SU-DHL-6 (cell line): ENCODE measurements around the gene NR1H2.

ENCODE experiments used
- H2AFZ ChIP-seq: fragments of 200-600 bp; sonication (generic); 2 replicates; pipeline ENCODE4 v1.6.1; 2014; ENCODE audit warnings: low read depth, mild to moderate bottlenecking, moderate library complexity, mixed read lengths, antibody characterized with exemption, low read length; ENCODE audit not compliant: severe bottlenecking
- H3F3A ChIP-seq: fragments of 200-600 bp; shearing (Covaris generic); 2 replicates; pipeline ENCODE4 v1.6.0; 2016; ENCODE audit warnings: antibody characterized with exemption, mild to moderate bottlenecking; ENCODE audit not compliant: insufficient read depth
- H3K27ac ChIP-seq: fragments of 200-600 bp; sonication (generic); 2 replicates; pipeline ENCODE4 v1.5.1; 2016; ENCODE audit warnings: low read depth, mild to moderate bottlenecking, low read length, moderate library complexity, mixed read lengths
- H3K27me3 ChIP-seq: fragments of 200-600 bp; sonication (generic), shearing (Covaris generic); 2 replicates; pipeline ENCODE4 v1.6.0; 2014; ENCODE audit warnings: mild to moderate bottlenecking, low read length
- H3K36me3 ChIP-seq: fragments of 200-600 bp; sonication (generic); 2 replicates; pipeline ENCODE4 v1.6.1; 2014; ENCODE audit warnings: mild to moderate bottlenecking, low read length, mixed read lengths
- H3K4me2 ChIP-seq: fragments of 300-600, 200-600 bp; shearing (Covaris generic), sonication (generic); 2 replicates; pipeline ENCODE4 v1.6.0; 2014; ENCODE audit warnings: low read length, low read depth, mild to moderate bottlenecking; ENCODE audit not compliant: poor library complexity, severe bottlenecking
- H3K4me3 ChIP-seq: fragments of 200-600 bp; sonication (generic); 2 replicates; pipeline ENCODE4 v1.5.1; 2014; ENCODE audit warnings: antibody characterized with exemption, low read length, mild to moderate bottlenecking, mixed read lengths; ENCODE audit not compliant: insufficient read depth, poor library complexity, severe bottlenecking
- H3K79me2 ChIP-seq: fragments of 200-600 bp; sonication (generic); 2 replicates; pipeline ENCODE4 v1.6.1; 2014; ENCODE audit warnings: mild to moderate bottlenecking, low read length, moderate library complexity; ENCODE audit not compliant: insufficient read depth
- H3K9ac ChIP-seq: fragments of 200-600 bp; sonication (generic); 2 replicates; pipeline ENCODE4 v1.7.0; 2014; ENCODE audit warnings: mild to moderate bottlenecking, low read length
- H3K9me2 ChIP-seq: fragments of 200-600 bp; sonication (generic); replicated peaks from 2 replicates; pipeline ENCODE4 v1.6.1; 2014; ENCODE audit warnings: low read length; ENCODE audit not compliant: insufficient read depth
- H3K9me3 ChIP-seq: fragments of 200-600 bp; sonication (generic); 2 replicates; pipeline ENCODE4 v1.6.1; 2014; ENCODE audit warnings: low read length, mixed read lengths; ENCODE audit not compliant: insufficient read depth
- H4K20me1 ChIP-seq: fragments of 200-600 bp; sonication (generic); 2 replicates; pipeline ENCODE4 v1.6.1; 2014; ENCODE audit warnings: low read depth, mild to moderate bottlenecking, antibody characterized with exemption, low read length, moderate library complexity, mixed read lengths
- EZH2phosphoT487 ChIP-seq: fragments of 200-600 bp; sonication (generic), shearing (Covaris generic); conservative IDR thresholded peaks from 2 replicates; pipeline ENCODE4 v1.6.1; 2018; ENCODE audit warnings: mild to moderate bottlenecking, antibody characterized with exemption, low read length, moderate library complexity, mixed read lengths
- TF ChIP-seq, protein P1 (sequence below): fragments of 200-600 bp; sonication (generic); IDR thresholded peaks from one replicate; pipeline ENCODE4 v1.5.1; 2017; ENCODE audit warnings: antibody characterized with exemption, mild to moderate bottlenecking, low read length, moderate library complexity; ENCODE audit not compliant: insufficient read depth, poor library complexity, severe bottlenecking

The NR1H2 gene

GRCh38 chr19:50378169-50378862 is 2.1 kb downstream of the NR1H2 start:
- Histone ChIP-seq H3F3A (peaks cover 19% of the 10 kb centered on the region), H3K36me3 (no peaks in the 10 kb centered on the region), H4K20me1 (no peaks in the 10 kb centered on the region), H3K27me3 (no peaks in the 10 kb centered on the region), H3K9me3 (no peaks in the 10 kb centered on the region), H3K27ac (no peak overlapping the region), H3K9ac (no peak overlapping the region), H3K9me2 (no peaks in the 10 kb centered on the region), H3K4me2 (no peak overlapping the region), H3K79me2 (no peaks in the 10 kb centered on the region), H2AFZ (no peak overlapping the region), H3K4me3 (no peak overlapping the region)
- no peak for TF ChIP-seq EZH2phosphoT487
- TF ChIP-seq, protein P1, sequence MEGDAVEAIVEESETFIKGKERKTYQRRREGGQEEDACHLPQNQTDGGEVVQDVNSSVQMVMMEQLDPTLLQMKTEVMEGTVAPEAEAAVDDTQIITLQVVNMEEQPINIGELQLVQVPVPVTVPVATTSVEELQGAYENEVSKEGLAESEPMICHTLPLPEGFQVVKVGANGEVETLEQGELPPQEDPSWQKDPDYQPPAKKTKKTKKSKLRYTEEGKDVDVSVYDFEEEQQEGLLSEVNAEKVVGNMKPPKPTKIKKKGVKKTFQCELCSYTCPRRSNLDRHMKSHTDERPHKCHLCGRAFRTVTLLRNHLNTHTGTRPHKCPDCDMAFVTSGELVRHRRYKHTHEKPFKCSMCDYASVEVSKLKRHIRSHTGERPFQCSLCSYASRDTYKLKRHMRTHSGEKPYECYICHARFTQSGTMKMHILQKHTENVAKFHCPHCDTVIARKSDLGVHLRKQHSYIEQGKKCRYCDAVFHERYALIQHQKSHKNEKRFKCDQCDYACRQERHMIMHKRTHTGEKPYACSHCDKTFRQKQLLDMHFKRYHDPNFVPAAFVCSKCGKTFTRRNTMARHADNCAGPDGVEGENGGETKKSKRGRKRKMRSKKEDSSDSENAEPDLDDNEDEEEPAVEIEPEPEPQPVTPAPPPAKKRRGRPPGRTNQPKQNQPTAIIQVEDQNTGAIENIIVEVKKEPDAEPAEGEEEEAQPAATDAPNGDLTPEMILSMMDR, result no peak

GRCh38 chr19:50378863-50379236 is 2.6 kb downstream of the NR1H2 start:
- Histone ChIP-seq H3K79me2 (no peaks in the 10 kb centered on the region), H3F3A (peaks cover 22% of the 10 kb centered on the region), H3K4me3 (no peak overlapping the region), H3K9ac (no peak overlapping the region), H3K9me2 (no peaks in the 10 kb centered on the region), H3K36me3 (no peaks in the 10 kb centered on the region), H3K27me3 (no peaks in the 10 kb centered on the region), H3K9me3 (no peaks in the 10 kb centered on the region), H3K27ac (no peak overlapping the region), H3K4me2 (no peak overlapping the region), H2AFZ (no peak overlapping the region), H4K20me1 (no peaks in the 10 kb centered on the region)
- TF ChIP-seq, protein P1, result no peak
- no peak for TF ChIP-seq EZH2phosphoT487

DNA sequence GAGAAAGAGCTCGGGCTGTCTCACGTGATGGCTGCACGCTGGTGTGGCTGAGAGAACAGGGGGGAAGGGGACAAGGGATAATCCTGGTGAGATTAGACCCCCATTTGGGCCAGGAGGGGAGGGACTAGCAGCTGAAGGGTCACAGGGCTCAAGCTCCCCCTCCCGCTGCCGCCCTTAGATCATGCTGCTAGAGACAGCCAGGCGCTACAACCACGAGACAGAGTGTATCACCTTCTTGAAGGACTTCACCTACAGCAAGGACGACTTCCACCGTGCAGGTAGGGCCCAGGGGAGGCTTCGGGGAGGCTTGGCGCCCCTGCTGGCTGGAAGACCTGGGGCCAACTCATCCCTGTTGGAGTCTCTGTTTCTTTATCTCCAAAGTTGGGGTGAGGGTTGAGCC is 3.3 kb downstream of the NR1H2 start:
- no peaks in the 10 kb centered on the region for H3K9me3 ChIP-seq
- no peak overlapping the region for H3K9ac ChIP-seq
- H3K4me2 ChIP-seq, result no peak overlapping the region
- H3K79me2 ChIP-seq, result peaks cover 2% of the 10 kb centered on the region
- TF ChIP-seq, protein P1, result no peak
- TF ChIP-seq EZH2phosphoT487, result no peak
- H3F3A ChIP-seq, result peaks cover 21% of the 10 kb centered on the region
- H3K9me2 ChIP-seq, result no peaks in the 10 kb centered on the region
- H3K27ac ChIP-seq, result no peak overlapping the region
- no peak overlapping the region for H2AFZ ChIP-seq
- H3K4me3 ChIP-seq, result no peak overlapping the region
- no peaks in the 10 kb centered on the region for H3K36me3 ChIP-seq
- H3K27me3 ChIP-seq, result no peaks in the 10 kb centered on the region
- H4K20me1 ChIP-seq, result no peaks in the 10 kb centered on the region
